IMR-90 (cell line): ENCODE measurements around the gene MCF2L2. TPM values are rescaled to one million over a fixed set of nuclear protein-coding genes. Genes with fewer than 3 reads are reported as not detected.

Experiments
- ATAC-seq: fragments of 200-7000 bp; cut with Tn5 transposase; 2 replicates; pipeline ENCODE4 v1.9.1; 2020; ENCODE audit warnings: low read depth, mild to moderate bottlenecking, moderate library complexity
- BruUV-seq: library from RNA; stranded (reverse); fragments of 400-500 nt; replicated peaks from 2 replicates; lab custom pipeline; 2021; lab: Mats Ljungman, UMichigan
- CTCF ChIA-PET: fragments of 300-600 bp; formaldehyde crosslinking; extraction: SDS; loops from one replicate; lab custom pipeline; 2021; ENCODE audit warnings: antibody characterized with exemption; lab: Yijun Ruan, JAX
- POLR2A ChIA-PET: fragments of 300-600 bp; sonication (Branson Sonifier 250); formaldehyde crosslinking; loops from one replicate; lab custom pipeline; 2022; ENCODE audit warnings: antibody characterized with exemption; ENCODE audit not compliant: unreplicated experiment; lab: Charles Lee
- DNase-seq: peaks from one replicate; pipeline ENCODE4 v3.0.0; 2013
- H2AFZ ChIP-seq: replicated peaks from 2 replicates; pipeline ENCODE3; 2013; ENCODE audit warnings: low read length, mild to moderate bottlenecking; ENCODE audit not compliant: poor library complexity
- H2AK5ac ChIP-seq: 2 replicates; pipeline ENCODE4 v1.6.1; 2013; ENCODE audit warnings: low read depth, low read length, inconsistent platforms
- H2AK9ac ChIP-seq: replicated peaks from 2 replicates; pipeline ENCODE3; 2013; ENCODE audit warnings: mild to moderate bottlenecking, low read depth, low read length, moderate library complexity; ENCODE audit not compliant: poor library complexity
- H2BK120ac ChIP-seq: 2 replicates; pipeline ENCODE4 v1.6.1; 2013; ENCODE audit warnings: low read depth, low read length, inconsistent platforms
- H2BK15ac ChIP-seq: 3 replicates; pipeline ENCODE4 v1.6.1; 2013; ENCODE audit warnings: low read depth, low read length, inconsistent platforms
- H2BK20ac ChIP-seq: 2 replicates; pipeline ENCODE4 v1.6.1; 2013; ENCODE audit warnings: low read depth, mild to moderate bottlenecking, inconsistent platforms, low read length, moderate library complexity
- H2BK5ac ChIP-seq: 2 replicates; pipeline ENCODE4 v1.6.1; 2013; ENCODE audit warnings: mild to moderate bottlenecking, low read depth, low read length, inconsistent platforms; ENCODE audit not compliant: poor library complexity, severe bottlenecking
- H3K14ac ChIP-seq: replicated peaks from 2 replicates; pipeline ENCODE4 v1.6.1; 2013; ENCODE audit warnings: low read depth, low read length, inconsistent platforms
- H3K18ac ChIP-seq: 2 replicates; pipeline ENCODE4 v1.6.1; 2013; ENCODE audit warnings: low read depth, low read length, control low read depth
- H3K23ac ChIP-seq: 2 replicates; pipeline ENCODE4 v1.6.1; 2013; ENCODE audit warnings: low read depth, low read length, inconsistent platforms
- H3K27ac ChIP-seq: 2 replicates; pipeline ENCODE4 v1.5.1; 2013; ENCODE audit warnings: mild to moderate bottlenecking, control low read depth, low read length; ENCODE audit not compliant: insufficient read depth
- H3K27me3 ChIP-seq: 2 replicates; pipeline ENCODE4 v1.6.1; 2013; ENCODE audit warnings: low read length; ENCODE audit not compliant: control insufficient read depth, insufficient read depth
- H3K36me3 ChIP-seq: 2 replicates; pipeline ENCODE4 v1.6.1; 2013; ENCODE audit warnings: low read length, mixed read lengths; ENCODE audit not compliant: control insufficient read depth, insufficient read depth
- H3K4ac ChIP-seq: 2 replicates; pipeline ENCODE4 v1.6.1; 2013; ENCODE audit warnings: low read depth, low read length, inconsistent platforms
- H3K4me1 ChIP-seq: 2 replicates; pipeline ENCODE4 v1.6.1; 2013; ENCODE audit warnings: low read length, mixed read lengths; ENCODE audit not compliant: control insufficient read depth, insufficient read depth
- H3K4me2 ChIP-seq: 2 replicates; pipeline ENCODE4 v1.6.1; 2013; ENCODE audit warnings: low read depth, mild to moderate bottlenecking, control low read depth, low read length, moderate library complexity
- H3K4me3 ChIP-seq: 2 replicates; pipeline ENCODE4 v1.5.1; 2013; ENCODE audit warnings: low read depth, mild to moderate bottlenecking, control low read depth, low read length, moderate library complexity; ENCODE audit not compliant: insufficient read depth
- H3K56ac ChIP-seq: 2 replicates; pipeline ENCODE4 v1.6.1; 2013; ENCODE audit warnings: low read length, inconsistent platforms; ENCODE audit not compliant: insufficient read depth; ENCODE audit errors: extremely low read depth
- H3K79me1 ChIP-seq, 2 experiments: 2 replicates each; pipeline ENCODE4 v1.6.1; 2013; ENCODE audit warnings: low read length in 2 of 2, inconsistent platforms in 1 of 2, low read depth in 1 of 2
- H3K9ac ChIP-seq: 2 replicates; pipeline ENCODE4 v1.6.1; 2013; ENCODE audit warnings: low read depth, low read length, control low read depth
- H3K9me1 ChIP-seq: 2 replicates; pipeline ENCODE4 v1.6.1; 2013; ENCODE audit warnings: low read length, inconsistent platforms; ENCODE audit not compliant: insufficient read depth
- H3K9me3 ChIP-seq: 2 replicates; pipeline ENCODE4 v1.6.1; 2013; ENCODE audit warnings: low read length; ENCODE audit not compliant: control insufficient read depth, insufficient read depth
- H4K20me1 ChIP-seq: 2 replicates; pipeline ENCODE4 v1.6.1; 2013; ENCODE audit warnings: low read length, inconsistent platforms; ENCODE audit not compliant: insufficient read depth
- H4K5ac ChIP-seq: 2 replicates; pipeline ENCODE4 v1.6.1; 2013; ENCODE audit warnings: mild to moderate bottlenecking, low read depth, low read length, control low read depth
- H4K8ac ChIP-seq, 2 experiments: 2 replicates each; pipeline ENCODE4 v1.6.1; 2013; ENCODE audit warnings: low read depth in 2 of 2, low read length in 2 of 2, control low read depth in 1 of 2, inconsistent platforms in 1 of 2
- H4K91ac ChIP-seq: 2 replicates; pipeline ENCODE4 v1.6.1; 2013; ENCODE audit warnings: low read depth, low read length, inconsistent platforms; ENCODE audit not compliant: insufficient read depth
- CEBPB ChIP-seq: IDR thresholded peaks from 2 replicates; pipeline ENCODE4 v1.6.1; 2012; ENCODE audit warnings: low read depth, low read length, improper control_type of control experiment
- ELK1 ChIP-seq: fragments of 150-350 bp; IDR thresholded peaks from 2 replicates; pipeline ENCODE4 v1.6.1; 2016; ENCODE audit warnings: low read depth, mild to moderate bottlenecking, low read length, moderate library complexity, borderline replicate concordance
- FOS ChIP-seq: fragments of 150-350 bp; IDR thresholded peaks from 2 replicates; pipeline ENCODE4 v1.6.1; 2016; ENCODE audit warnings: low read depth, low read length
- NFE2L2 ChIP-seq: fragments of 150-350 bp; IDR thresholded peaks from 2 replicates; pipeline ENCODE4 v1.6.1; 2016; ENCODE audit warnings: low read depth, mild to moderate bottlenecking, low read length
- RAD21 ChIP-seq: IDR thresholded peaks from 2 replicates; pipeline ENCODE4 v1.6.1; 2012; ENCODE audit warnings: low read length, improper control_type of control experiment
- RFX5 ChIP-seq: IDR thresholded peaks from 2 replicates; pipeline ENCODE4 v1.8.0; 2012; ENCODE audit warnings: low read depth, mild to moderate bottlenecking, low read length, moderate library complexity
- SMC3 ChIP-seq: fragments of 150-350 bp; IDR thresholded peaks from 2 replicates; pipeline ENCODE4 v1.6.1; 2016; ENCODE audit warnings: low read depth, mild to moderate bottlenecking, antibody characterized with exemption, low read length, moderate library complexity
- WGBS, 2 experiments: methylation state at CpG; one replicate each; pipeline versions ENCODE4 v1.1.5 to v1.1.7; 2013; ENCODE audit warnings: missing lambda C conversion rate in 2 of 2; ENCODE audit not compliant: insufficient read length in 1 of 2; ENCODE audit errors: extremely low coverage in 2 of 2; 5-methylcytosine and 5-hydroxymethylcytosine counted together
- dilution Hi-C: fragments of 300-500 bp; cut with HindIII; formaldehyde crosslinking; loops from one replicate; pipeline ENCODE4 v1.14.3; 2018; ENCODE audit warnings: low sequenced_read_pairs; ENCODE audit not compliant: unreplicated experiment
- in situ Hi-C: fragments of 300-500 bp; cut with MboI; formaldehyde crosslinking; loops from 3 replicates; pipeline ENCODE4 v1.14.3; 2019; ENCODE audit warnings: low sequenced_read_pairs, inconsistent platforms, mixed read lengths
- intact Hi-C: fragments of 100-400 bp; cut with micrococcal nuclease; formaldehyde crosslinking; loops from 2 replicates; pipeline ENCODE4 v1.10.0; 2022
- polyA plus RNA-seq, 3 experiments: library from polyadenylated mRNA; depleted of rRNA; stranded (reverse); fragments of >200 nt; gene quantifications; 2 replicates each; pipeline ENCODE4 v1.2.3, GENCODE V29; 2012; ENCODE audit warnings: low replicate concordance in 1 of 3
- total RNA-seq: library from RNA; depleted of rRNA; stranded (reverse); fragments of >200 nt; gene quantifications from 2 replicates; pipeline ENCODE4 v1.2.3, GENCODE V29; 2012

MCF2L2 gene
- total and polyA plus RNA-seq, 2 of the 4 experiments (the other 2 are of a cell fraction) = under 0.01 TPM; not detected in 1

- no peak overlapping the region for H4K91ac ChIP-seq
- intact Hi-C loops = no loop called here
- peaks cover 13% of the 10 kb centered on the region for H3K27me3 ChIP-seq
Measured at GRCh38 chr3:183473969-183474368, 45.5 kb upstream of the MCF2L2 start.

More at GRCh38 chr3:183473969-183474368, 45.5 kb upstream of the MCF2L2 start:
- Histone ChIP-seq H3K9me1 (no peaks in the 10 kb centered on the region), H4K20me1 (no peaks in the 10 kb centered on the region), H3K23ac (no peak overlapping the region), H3K9me3 (no peaks in the 10 kb centered on the region), H2AK5ac (no peak overlapping the region), H3K4me2 (no peak overlapping the region), H2BK5ac (no peak overlapping the region), H3K4ac (no peak overlapping the region), H3K18ac (no peak overlapping the region), H3K27ac (no peak overlapping the region), H3K4me1 (no peaks in the 10 kb centered on the region), H3K9ac (no peak overlapping the region), H3K79me1 (no peaks in the 10 kb centered on the region), H3K14ac (no peak overlapping the region), H2AK9ac (no peak overlapping the region), H3K36me3 (no peaks in the 10 kb centered on the region), H2BK120ac (no peak overlapping the region), H4K5ac (no peak overlapping the region), H4K8ac (no peak overlapping the region), H2BK15ac (no peak overlapping the region), H2AFZ (no peak overlapping the region), H2BK20ac (no peak overlapping the region), H3K56ac (no peak overlapping the region), H3K4me3 (no peak overlapping the region)
- dilution Hi-C loops (no loop called here), in situ Hi-C loops (loop anchor here (25.0 kb wide), 1 partner anchor 788 kb away; the partner anchor contains the start of gene CAMK2N2)
- ChIA-PET POLR2A (no interaction called here), CTCF (no interaction called here)
- no peak for TF ChIP-seq FOS
- TF ChIP-seq CEBPB = no peak
- TF ChIP-seq NFE2L2 = no peak
- TF ChIP-seq ELK1 = no peak
- TF ChIP-seq RFX5 = no peak
- no peak for TF ChIP-seq SMC3
- no peak for TF ChIP-seq RAD21
- ATAC-seq (no peak), DNase-seq (no peak)
- no TSS peak for BruUV-seq
- WGBS, 2 experiments = no CpG with 5 or more reads among the region's 2 CpGs
